Measurements from ENCODE around the gene GRAP2. TPM values are rescaled to one million over a fixed set of nuclear protein-coding genes. Genes with fewer than 3 reads are reported as not detected.

The GRAP2 gene
- total and polyA plus RNA-seq, 2 of the 13 experiments (the other 11 are each of a cell fraction or from before 2014, with no cell fraction given): 0.15 TPM; not detected in 1

DNA sequence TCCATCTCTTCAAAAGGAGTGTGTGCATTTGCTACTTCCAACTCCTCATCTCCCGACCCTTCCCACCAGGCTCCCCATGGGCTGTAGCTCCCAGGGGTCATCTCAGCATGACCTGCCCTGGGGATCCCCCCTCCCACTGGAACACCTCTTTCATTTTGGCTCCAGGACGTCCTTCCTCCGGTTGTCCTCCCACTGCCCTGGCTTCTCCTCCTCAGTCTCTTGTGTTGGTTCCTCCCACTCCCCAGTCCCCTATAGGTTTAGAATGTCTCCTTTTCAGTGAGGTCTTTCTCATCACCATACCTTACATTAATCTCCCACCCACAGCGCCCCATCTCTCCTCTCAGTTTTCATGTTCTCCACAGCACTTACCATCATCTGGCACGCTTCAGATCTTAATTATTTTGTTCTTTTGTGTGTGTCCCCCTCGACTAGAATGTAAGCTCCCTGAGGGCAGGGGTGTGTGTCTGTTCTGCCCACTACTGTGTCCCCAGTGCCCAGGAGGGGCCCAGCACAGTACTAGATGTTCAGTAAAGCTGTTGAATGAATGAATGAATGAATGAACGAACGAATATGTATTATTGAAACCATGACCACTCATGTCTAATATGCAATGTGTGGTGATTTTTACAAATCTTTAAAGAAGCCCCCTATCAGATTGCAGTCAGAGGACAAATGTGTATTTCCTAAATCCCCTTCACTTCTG lies 57.3 kb downstream of the GRAP2 start:
- in situ Hi-C loops (cut with HindIII; ENCODE audit: extremely low pct_ligation_motif_present, low pct_unique_long_range_greater_than_20kb) (no loop called here), intact Hi-C loops (cut with micrococcal nuclease; ENCODE audit: unreplicated experiment) (no loop called here)
- Histone ChIP-seq H3K79me2 (ENCODE audit: insufficient read depth, low read length) (no peaks in the 10 kb centered on the region), H3K9me3 (ENCODE audit: low read length) (no peaks in the 10 kb centered on the region), H3K27me3 (ENCODE audit: control insufficient read depth in 1 of 2, insufficient read depth in 2 of 2, low read length in 2 of 2) (peaks cover 3 to 21% of the 10 kb centered on the region in 2 experiments; a peak in 3 of 5 replicates), H2AFZ (ENCODE audit: low read length) (no peak overlapping the region), H4K20me1 (ENCODE audit: insufficient read depth, low read length) (no peaks in the 10 kb centered on the region), H3K4me1 (ENCODE audit: insufficient read depth, low read length) (peaks cover 11% of the 10 kb centered on the region; the same call in 1 of the 2 replicates), H3K4me3 (replicated peaks in 1 of 3; ENCODE audit: insufficient read depth in 1 of 3, low read depth in 2 of 3, low read length in 3 of 3) (no peak overlapping the region), H3K27ac (ENCODE audit: extremely low read length, insufficient read depth, low read length) (no peak overlapping the region), H3K4me2 (ENCODE audit: low read depth, low read length) (no peak overlapping the region), H3K36me3 (replicated peaks in 1 of 2; ENCODE audit: control insufficient read depth in 1 of 2, insufficient read depth in 2 of 2, low read length in 2 of 2) (no peaks in the 10 kb centered on the region), H3K9ac (ENCODE audit: insufficient read depth, low read depth, low read length) (no peak overlapping the region)
- no peak for DNase-seq (ENCODE audit: low spot score)
- BruUV-seq (replicated peaks): no TSS peak
- ATAC-seq: no peak
- ChIA-PET POLR2A (no interaction called here), CTCF (ENCODE audit: low intra/inter-chr PET ratio, low total read pairs) (no interaction called here)
- no peak for FAIRE-seq
- 39% methylated on average over 8 of the region's 8 CpGs for WGBS (ENCODE audit: low lambda C conversion rate)
- TF ChIP-seq MAZ (IDR thresholded peaks at IDR 0.05; ENCODE audit: borderline replicate concordance, low read depth, low read length) (no peak), MAZ (CRISPR knock-in tag; IDR thresholded peaks at IDR 0.05; ENCODE audit: low read depth) (no peak), THRA (CRISPR knock-in tag; IDR thresholded peaks at IDR 0.05; ENCODE audit: borderline replicate concordance) (no peak), MBNL3 (CRISPR knock-in tag; conservative IDR thresholded peaks at IDR 0.05) (no peak), ZNF256 (CRISPR knock-in tag; conservative IDR thresholded peaks at IDR 0.05) (no peak), ZBTB40 (IDR thresholded peaks at IDR 0.05) (no peak), ZBTB40 (CRISPR knock-in tag; IDR thresholded peaks at IDR 0.05) (no peak)
- TF ChIP-seq, protein P1, sequence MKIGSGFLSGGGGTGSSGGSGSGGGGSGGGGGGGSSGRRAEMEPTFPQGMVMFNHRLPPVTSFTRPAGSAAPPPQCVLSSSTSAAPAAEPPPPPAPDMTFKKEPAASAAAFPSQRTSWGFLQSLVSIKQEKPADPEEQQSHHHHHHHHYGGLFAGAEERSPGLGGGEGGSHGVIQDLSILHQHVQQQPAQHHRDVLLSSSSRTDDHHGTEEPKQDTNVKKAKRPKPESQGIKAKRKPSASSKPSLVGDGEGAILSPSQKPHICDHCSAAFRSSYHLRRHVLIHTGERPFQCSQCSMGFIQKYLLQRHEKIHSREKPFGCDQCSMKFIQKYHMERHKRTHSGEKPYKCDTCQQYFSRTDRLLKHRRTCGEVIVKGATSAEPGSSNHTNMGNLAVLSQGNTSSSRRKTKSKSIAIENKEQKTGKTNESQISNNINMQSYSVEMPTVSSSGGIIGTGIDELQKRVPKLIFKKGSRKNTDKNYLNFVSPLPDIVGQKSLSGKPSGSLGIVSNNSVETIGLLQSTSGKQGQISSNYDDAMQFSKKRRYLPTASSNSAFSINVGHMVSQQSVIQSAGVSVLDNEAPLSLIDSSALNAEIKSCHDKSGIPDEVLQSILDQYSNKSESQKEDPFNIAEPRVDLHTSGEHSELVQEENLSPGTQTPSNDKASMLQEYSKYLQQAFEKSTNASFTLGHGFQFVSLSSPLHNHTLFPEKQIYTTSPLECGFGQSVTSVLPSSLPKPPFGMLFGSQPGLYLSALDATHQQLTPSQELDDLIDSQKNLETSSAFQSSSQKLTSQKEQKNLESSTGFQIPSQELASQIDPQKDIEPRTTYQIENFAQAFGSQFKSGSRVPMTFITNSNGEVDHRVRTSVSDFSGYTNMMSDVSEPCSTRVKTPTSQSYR (CRISPR knock-in tag; IDR thresholded peaks at IDR 0.05; ENCODE audit: borderline replicate concordance): no peak

Measured in HepG2 (cell line).